K562 (cell line): ENCODE measurements around the gene PFN3. TPM values are rescaled to one million over a fixed set of nuclear protein-coding genes. Genes with fewer than 3 reads are reported as not detected.

Source experiments
- CAMTA2 ChIP-seq: fragments of 250-450 bp; sonication (Bioruptor Pico); conservative IDR thresholded peaks from 2 replicates; pipeline ENCODE4 v1.5.1; 2022
- CLOCK ChIP-seq: fragments of 250-450 bp; sonication (Bioruptor Pico); IDR thresholded peaks from 2 replicates; pipeline ENCODE4 v1.4.0; 2020; ENCODE audit warnings: mild to moderate bottlenecking, moderate library complexity, borderline replicate concordance
- CREB1 ChIP-seq, 2 experiments: sonication (generic) in 1 of 2; formaldehyde crosslinking in 1 of 2; IDR thresholded peaks; 2 replicates each; pipeline versions ENCODE4 v1.6.1 to v1.8.0; 2012 to 2022; ENCODE audit warnings: inconsistent platforms in 1 of 2, mild to moderate bottlenecking in 1 of 2, missing genetic modification reagents in 1 of 2, moderate library complexity in 1 of 2
- FOXJ3 ChIP-seq: sonication (generic); formaldehyde crosslinking; IDR thresholded peaks from 2 replicates; pipeline ENCODE4 v1.4.0; 2020; ENCODE audit warnings: mild to moderate bottlenecking, missing genetic modification reagents
- HOXB6 ChIP-seq: fragments of 250-450 bp; sonication (Bioruptor Pico); IDR thresholded peaks from 2 replicates; pipeline ENCODE4 v1.5.1; 2022; ENCODE audit warnings: mild to moderate bottlenecking, borderline replicate concordance
- HSF4 ChIP-seq: fragments of 250-450 bp; sonication (Bioruptor Pico); IDR thresholded peaks from 2 replicates; pipeline ENCODE4 v2.1.2; 2022; ENCODE audit warnings: mild to moderate bottlenecking, moderate library complexity, borderline replicate concordance
- IRF2 ChIP-seq: sonication (generic); formaldehyde crosslinking; IDR thresholded peaks from 2 replicates; pipeline ENCODE4 v1.8.1; 2022; ENCODE audit warnings: mild to moderate bottlenecking, missing genetic modification reagents
- MCM2 ChIP-seq: fragments of 450-650 bp; IDR thresholded peaks from 2 replicates; pipeline ENCODE4 v1.6.1; 2017; ENCODE audit warnings: low read depth, mild to moderate bottlenecking
- MXI1 ChIP-seq: IDR thresholded peaks from 2 replicates; pipeline ENCODE4 v1.6.1; 2011; ENCODE audit warnings: low read depth, mild to moderate bottlenecking, improper control_type of control experiment, low read length
- NFE2L1 ChIP-seq: fragments of 450-650 bp; IDR thresholded peaks from 2 replicates; pipeline ENCODE4 v1.6.1; 2016; ENCODE audit warnings: missing genetic modification characterization, low read depth, mild to moderate bottlenecking, missing compliant biosample characterization, moderate library complexity, borderline replicate concordance
- PHB2 ChIP-seq: fragments of 450-650 bp; IDR thresholded peaks from 2 replicates; pipeline ENCODE4 v1.6.1; 2017; ENCODE audit warnings: low read depth
- RHOXF2B ChIP-seq: fragments of 250-450 bp; sonication (Bioruptor Pico); conservative IDR thresholded peaks from 2 replicates; pipeline ENCODE4 v1.5.1; 2021
- SPI1 ChIP-seq: IDR thresholded peaks from 2 replicates; pipeline ENCODE4 v1.6.1; 2011; ENCODE audit warnings: low read depth, low read length, control low read depth, borderline replicate concordance
- STAT5A ChIP-seq: IDR thresholded peaks from 2 replicates; pipeline ENCODE4 v1.6.1; 2012; ENCODE audit warnings: low read length, inconsistent platforms, borderline replicate concordance
- VEZF1 ChIP-seq: fragments of 200-800 bp; sonication (Bioruptor generic); IDR thresholded peaks from 2 replicates; pipeline ENCODE4 v1.6.1; 2017; ENCODE audit warnings: missing genetic modification characterization, missing compliant biosample characterization
- YY1 ChIP-seq, 3 experiments: IDR thresholded peaks; 2 replicates each; pipeline ENCODE4 v1.6.1; 2011; ENCODE audit warnings: low read length in 2 of 3, mild to moderate bottlenecking in 2 of 3, moderate library complexity in 2 of 3, borderline replicate concordance in 1 of 3, control low read depth in 1 of 3, low read depth in 1 of 3; ENCODE audit not compliant: insufficient read depth in 3 of 3, insufficient replicate concordance in 2 of 3, control insufficient read depth in 1 of 3, insufficient read length in 1 of 3; ENCODE audit errors: extremely low read depth in 1 of 3
- ZC3H4 ChIP-seq: sonication (generic); formaldehyde crosslinking; IDR thresholded peaks from 2 replicates; pipeline ENCODE4 v1.9.0; 2021; ENCODE audit warnings: missing genetic modification reagents, borderline replicate concordance
- ZKSCAN3 ChIP-seq: fragments of 250-450 bp; sonication (Bioruptor Pico); IDR thresholded peaks from 2 replicates; pipeline ENCODE4 v1.4.0; 2020
- ZNF143 ChIP-seq: sonication (generic); formaldehyde crosslinking; IDR thresholded peaks from 2 replicates; pipeline ENCODE4 v1.9.0; 2022; ENCODE audit warnings: mild to moderate bottlenecking, missing genetic modification reagents
- ZNF175 ChIP-seq: fragments of 200-800 bp; sonication (Bioruptor generic); IDR thresholded peaks from 2 replicates; pipeline ENCODE4 v1.6.1; 2016; ENCODE audit warnings: low read depth, mild to moderate bottlenecking, missing genetic modification characterization, missing compliant biosample characterization
- ZNF347 ChIP-seq: fragments of 450-650 bp; formaldehyde crosslinking; IDR thresholded peaks from 2 replicates; pipeline ENCODE4 v1.4.0; 2020; ENCODE audit warnings: low read depth, mild to moderate bottlenecking, moderate library complexity
- ZNF764 ChIP-seq: fragments of 250-450 bp; sonication (Bioruptor Pico); IDR thresholded peaks from 2 replicates; pipeline ENCODE4 v1.4.0; 2020; ENCODE audit warnings: low read depth, mild to moderate bottlenecking, moderate library complexity
- polyA plus RNA-seq, 8 experiments: library from polyadenylated mRNA; depleted of rRNA in 4 of 8; stranded (reverse) in 5 of 8; unstranded in 3 of 8; fragments of >200 nt; fragmentation: Nextera tagmentation in 2 of 8; fragmentation: Illumina TruSeq in 1 of 8; extraction: Ambion mirVana in 2 of 8; extraction: Trizol in 1 of 8; gene quantifications; 2 replicates each; pipeline versions ENCODE4 v1.2.1 to v1.2.3, GENCODE V29; 2011 to 2014; ENCODE audit warnings: inconsistent platforms in 1 of 8, missing spikeins in 1 of 8
- total RNA-seq, 7 experiments: library from RNA; depleted of rRNA in 6 of 7; stranded (reverse); fragments of >200 nt in 6 of 7; fragmentation: Illumina TruSeq in 2 of 7; extraction: Trizol in 2 of 7; gene quantifications; 2 replicates each; pipeline versions ENCODE4 v1.2.1 to v1.2.3, GENCODE V29; 2011 to 2021; ENCODE audit warnings: low replicate concordance in 1 of 7
- TF ChIP-seq, protein P1 (sequence below), 2 experiments: fragments of 450-650 bp in 1 of 2; sonication (generic) in 1 of 2; formaldehyde crosslinking; conservative IDR thresholded peaks; 2 replicates each; pipeline versions ENCODE4 v1.4.0 to v1.8.1; 2020 to 2022; ENCODE audit warnings: mild to moderate bottlenecking in 1 of 2, missing genetic modification reagents in 1 of 2

PFN3 gene
- total and polyA plus RNA-seq, 9 of the 15 experiments (the other 6 are each of a cell fraction or from before 2014, with no cell fraction given), result not detected

GRCh38 chr5:177362610-177363507, 37.6 kb downstream of the PFN3 start (continued):
- TF ChIP-seq ZNF175 (CRISPR knock-in tag) (no peak), IRF2 (CRISPR knock-in tag) (no peak), PHB2 (no peak), HSF4 (CRISPR knock-in tag) (no peak), ZKSCAN3 (CRISPR knock-in tag) (no peak), YY1 (IDR thresholded peaks at IDR 0.05; ENCODE audit: borderline replicate concordance in 1 of 3, control insufficient read depth in 1 of 3, extremely low read depth in 1 of 3, insufficient read depth in 3 of 3, insufficient read length in 1 of 3, insufficient replicate concordance in 2 of 3, low read depth in 1 of 3, low read length in 2 of 3) (peak in 2 of 3 experiments; percentile 5 to 39), CAMTA2 (no peak), CLOCK (CRISPR knock-in tag) (no peak), ZNF347 (no peak), MXI1 (no peak), VEZF1 (peak; percentile 93), NFE2L1 (tag) (no peak), ZC3H4 (CRISPR knock-in tag) (no peak), MCM2 (peak; percentile 85), SPI1 (no peak), ZNF764 (CRISPR knock-in tag) (no peak), RHOXF2B (CRISPR knock-in tag) (no peak), FOXJ3 (CRISPR knock-in tag) (no peak), ZNF143 (CRISPR knock-in tag) (no peak), STAT5A (no peak), HOXB6 (CRISPR knock-in tag) (no peak), CREB1 (IDR thresholded peaks at IDR 0.05) (no peak), CREB1 (CRISPR knock-in tag; IDR thresholded peaks at IDR 0.05) (peak; percentile 36; the same call in 1 of the 2 replicates)
- TF ChIP-seq, protein P1, sequence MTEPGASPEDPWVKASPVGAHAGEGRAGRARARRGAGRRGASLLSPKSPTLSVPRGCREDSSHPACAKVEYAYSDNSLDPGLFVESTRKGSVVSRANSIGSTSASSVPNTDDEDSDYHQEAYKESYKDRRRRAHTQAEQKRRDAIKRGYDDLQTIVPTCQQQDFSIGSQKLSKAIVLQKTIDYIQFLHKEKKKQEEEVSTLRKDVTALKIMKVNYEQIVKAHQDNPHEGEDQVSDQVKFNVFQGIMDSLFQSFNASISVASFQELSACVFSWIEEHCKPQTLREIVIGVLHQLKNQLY (CRISPR knock-in tag; conservative IDR thresholded peaks at IDR 0.05), result no peak
